ENCODE data around the gene RIPOR2. TPM values are rescaled to one million over a fixed set of nuclear protein-coding genes. Genes with fewer than 3 reads are reported as not detected.
"Not testable (repeated sequence)": the region's sequence is repeated elsewhere in the genome, so short reads cannot be mapped to it uniquely, and the experiment has no call there.

Gene RIPOR2
- total RNA-seq, 1 experiment from 2014 or later: 0.47 TPM

DNA sequence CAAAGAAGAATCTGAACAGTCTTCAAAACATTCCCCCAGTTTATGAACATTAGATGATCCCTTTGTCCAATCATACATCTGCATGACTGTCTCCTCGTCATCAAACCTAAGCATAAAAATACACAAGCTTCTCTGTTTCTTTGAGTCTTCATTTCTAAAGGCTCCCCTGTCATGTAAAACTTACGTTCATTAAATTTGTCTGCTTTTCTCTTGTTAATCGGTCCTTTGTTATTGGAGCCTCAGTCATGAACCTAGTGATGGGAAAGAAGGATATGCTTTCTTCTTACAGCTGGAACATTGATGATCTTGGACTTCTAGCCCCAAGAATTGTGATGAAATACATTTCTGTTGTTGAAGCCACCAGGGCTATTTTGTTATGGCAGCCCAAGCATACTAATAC, 18.0 kb upstream of the RIPOR2 start:
- CTCF ChIA-PET: no interaction called here
- TF ChIP-seq, protein P1, sequence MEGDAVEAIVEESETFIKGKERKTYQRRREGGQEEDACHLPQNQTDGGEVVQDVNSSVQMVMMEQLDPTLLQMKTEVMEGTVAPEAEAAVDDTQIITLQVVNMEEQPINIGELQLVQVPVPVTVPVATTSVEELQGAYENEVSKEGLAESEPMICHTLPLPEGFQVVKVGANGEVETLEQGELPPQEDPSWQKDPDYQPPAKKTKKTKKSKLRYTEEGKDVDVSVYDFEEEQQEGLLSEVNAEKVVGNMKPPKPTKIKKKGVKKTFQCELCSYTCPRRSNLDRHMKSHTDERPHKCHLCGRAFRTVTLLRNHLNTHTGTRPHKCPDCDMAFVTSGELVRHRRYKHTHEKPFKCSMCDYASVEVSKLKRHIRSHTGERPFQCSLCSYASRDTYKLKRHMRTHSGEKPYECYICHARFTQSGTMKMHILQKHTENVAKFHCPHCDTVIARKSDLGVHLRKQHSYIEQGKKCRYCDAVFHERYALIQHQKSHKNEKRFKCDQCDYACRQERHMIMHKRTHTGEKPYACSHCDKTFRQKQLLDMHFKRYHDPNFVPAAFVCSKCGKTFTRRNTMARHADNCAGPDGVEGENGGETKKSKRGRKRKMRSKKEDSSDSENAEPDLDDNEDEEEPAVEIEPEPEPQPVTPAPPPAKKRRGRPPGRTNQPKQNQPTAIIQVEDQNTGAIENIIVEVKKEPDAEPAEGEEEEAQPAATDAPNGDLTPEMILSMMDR (IDR thresholded peaks at IDR 0.05; ENCODE audit: unreplicated experiment): no peak
- DNase-seq: no peak
- Mint-ChIP-seq H3K4me1 (ENCODE audit: low read depth, unreplicated experiment) (no peaks in the 10 kb centered on the region), H3K4me3 (ENCODE audit: low read depth, unreplicated experiment) (no peak overlapping the region), H3K36me3 (ENCODE audit: insufficient read depth, unreplicated experiment) (no peaks in the 10 kb centered on the region), H3K27me3 (ENCODE audit: unreplicated experiment) (peaks cover 12% of the 10 kb centered on the region), H3K27ac (ENCODE audit: unreplicated experiment) (no peak overlapping the region), H3K9me3 (ENCODE audit: low read depth, unreplicated experiment) (no peaks in the 10 kb centered on the region)
- intact Hi-C loops (cut with micrococcal nuclease; ENCODE audit: unreplicated experiment): no loop called here
- BruUV-seq (replicated peaks): no TSS peak

DNA sequence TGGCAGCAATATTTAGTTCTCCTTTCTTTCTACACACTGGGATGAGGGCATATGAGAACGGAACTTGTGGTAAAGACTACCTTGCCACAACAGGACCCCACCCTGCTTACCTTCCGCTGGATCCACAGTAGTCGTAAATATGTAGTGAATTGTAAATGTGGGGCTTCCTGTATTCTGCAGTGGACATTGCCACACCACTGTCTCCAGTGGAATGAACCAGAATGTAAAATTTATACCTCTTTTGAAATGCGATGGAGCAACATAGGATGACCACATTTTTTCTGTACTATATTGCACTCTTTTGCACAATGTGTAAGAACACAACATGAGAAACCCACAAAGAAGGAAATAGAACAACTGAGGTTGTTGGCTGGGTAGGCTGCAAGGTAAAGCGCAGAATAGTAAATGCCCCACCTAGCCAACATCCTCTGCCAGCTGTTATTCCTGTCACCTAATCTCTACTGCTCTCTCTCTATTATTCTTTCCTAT, 16.1 kb upstream of the RIPOR2 start:
- Mint-ChIP-seq H3K36me3 (ENCODE audit: insufficient read depth, unreplicated experiment) (no peaks in the 10 kb centered on the region), H3K4me3 (ENCODE audit: low read depth, unreplicated experiment) (no peak overlapping the region), H3K27me3 (ENCODE audit: unreplicated experiment) (peaks cover 31% of the 10 kb centered on the region), H3K9me3 (ENCODE audit: low read depth, unreplicated experiment) (no peaks in the 10 kb centered on the region), H3K4me1 (ENCODE audit: low read depth, unreplicated experiment) (no peaks in the 10 kb centered on the region), H3K27ac (ENCODE audit: unreplicated experiment) (no peak overlapping the region)
- TF ChIP-seq, protein P1 (IDR thresholded peaks at IDR 0.05; ENCODE audit: unreplicated experiment): no peak
- intact Hi-C loops (cut with micrococcal nuclease; ENCODE audit: unreplicated experiment): no loop called here
- CTCF ChIA-PET: interaction anchor here (0.6 to 0.9 kb wide), 3 partner anchors 36 to 89 kb away, joined by 3 to 4 read pairs (median 3); no protein-coding TSS in a partner anchor
- no peak for DNase-seq
- BruUV-seq (replicated peaks): no TSS peak

DNA sequence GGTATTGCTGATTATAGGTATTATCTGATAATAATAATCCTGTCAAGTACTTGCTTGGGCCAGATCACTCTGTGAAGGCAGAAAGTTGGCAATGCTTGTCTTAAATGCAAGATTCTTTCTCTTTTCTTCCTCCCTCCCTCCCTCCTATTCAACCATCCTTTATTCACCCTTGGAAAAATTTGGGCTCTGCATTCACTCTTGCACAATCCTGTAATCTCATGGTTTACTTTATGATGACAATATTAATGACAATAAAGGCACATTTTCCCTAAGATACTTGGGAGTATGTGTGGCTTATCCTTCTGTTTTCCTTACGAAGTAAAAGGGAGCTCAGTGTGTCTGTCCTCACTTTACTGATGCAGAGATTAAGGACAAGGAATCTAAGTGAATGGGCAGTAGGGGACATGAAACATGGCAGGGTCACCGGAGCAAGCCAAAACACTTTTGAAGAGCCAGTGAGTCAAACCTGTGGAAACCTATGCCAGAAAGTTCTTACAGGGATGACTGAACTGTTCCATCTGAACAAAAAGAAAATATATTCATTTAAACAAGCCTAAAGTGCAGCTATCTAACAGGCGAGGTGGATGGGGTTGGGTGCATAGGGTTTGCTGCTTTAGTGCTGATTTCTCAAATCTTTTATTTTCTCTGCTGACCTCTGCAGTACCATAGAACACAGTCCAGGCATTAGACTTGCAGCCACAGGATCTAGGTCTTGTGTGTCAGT, 14.6 kb upstream of the RIPOR2 start:
- Mint-ChIP-seq H3K9me3 (ENCODE audit: low read depth, unreplicated experiment) (no peaks in the 10 kb centered on the region), H3K4me3 (ENCODE audit: low read depth, unreplicated experiment) (no peak overlapping the region), H3K27ac (ENCODE audit: unreplicated experiment) (no peak overlapping the region), H3K36me3 (ENCODE audit: insufficient read depth, unreplicated experiment) (no peaks in the 10 kb centered on the region), H3K4me1 (ENCODE audit: low read depth, unreplicated experiment) (no peaks in the 10 kb centered on the region), H3K27me3 (ENCODE audit: unreplicated experiment) (peaks cover 38% of the 10 kb centered on the region)
- BruUV-seq (replicated peaks): no TSS peak
- intact Hi-C loops (cut with micrococcal nuclease; ENCODE audit: unreplicated experiment): no loop called here
- CTCF ChIA-PET: no interaction called here
- TF ChIP-seq, protein P1 (IDR thresholded peaks at IDR 0.05; ENCODE audit: unreplicated experiment): no peak
- DNase-seq: no peak

DNA sequence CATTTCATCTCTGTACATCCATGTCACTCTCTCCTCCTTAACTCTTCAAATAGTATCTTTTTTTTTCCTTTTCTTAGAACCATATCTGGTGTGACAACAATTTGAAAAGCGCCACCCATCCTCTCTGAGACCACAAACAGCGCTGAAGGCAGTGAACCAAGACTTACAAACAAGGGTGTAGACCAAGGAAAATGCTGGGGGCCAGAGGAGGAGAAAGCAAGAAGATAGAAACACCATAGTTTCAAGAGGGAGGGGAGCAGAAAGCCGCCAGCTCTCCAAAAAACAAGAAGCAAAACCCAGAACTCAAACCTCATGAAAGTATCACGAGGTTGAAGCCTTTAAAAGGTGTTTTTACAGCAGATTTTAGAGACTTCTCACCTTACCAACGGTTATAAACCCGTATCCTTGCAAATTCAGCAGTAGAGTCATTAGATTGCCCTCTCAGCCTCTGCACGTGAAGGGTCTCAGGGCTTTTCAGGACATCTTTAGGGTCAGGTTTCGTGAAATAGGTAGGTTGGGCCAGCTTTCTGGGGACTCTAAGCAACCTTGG, 13.3 kb upstream of the RIPOR2 start:
- H3K27me3 Mint-ChIP-seq (ENCODE audit: unreplicated experiment): peaks cover 38% of the 10 kb centered on the region
- TF ChIP-seq, protein P1 (IDR thresholded peaks at IDR 0.05; ENCODE audit: unreplicated experiment): no peak
- H3K4me1 Mint-ChIP-seq (ENCODE audit: low read depth, unreplicated experiment): no peaks in the 10 kb centered on the region
- H3K27ac Mint-ChIP-seq (ENCODE audit: unreplicated experiment): no peak overlapping the region
- no peak overlapping the region for H3K4me3 Mint-ChIP-seq (ENCODE audit: low read depth, unreplicated experiment)
- H3K9me3 Mint-ChIP-seq (ENCODE audit: low read depth, unreplicated experiment): peaks cover 5% of the 10 kb centered on the region
- DNase-seq: no peak
- no TSS peak for BruUV-seq (replicated peaks)
- no peaks in the 10 kb centered on the region for H3K36me3 Mint-ChIP-seq (ENCODE audit: insufficient read depth, unreplicated experiment)
- intact Hi-C loops (cut with micrococcal nuclease; ENCODE audit: unreplicated experiment): no loop called here
- CTCF ChIA-PET: interaction anchor here (0.6 to 0.9 kb wide), 3 partner anchors 16 to 1606 kb away, joined by 3 to 4 read pairs (median 3); no protein-coding TSS in a partner anchor

DNA sequence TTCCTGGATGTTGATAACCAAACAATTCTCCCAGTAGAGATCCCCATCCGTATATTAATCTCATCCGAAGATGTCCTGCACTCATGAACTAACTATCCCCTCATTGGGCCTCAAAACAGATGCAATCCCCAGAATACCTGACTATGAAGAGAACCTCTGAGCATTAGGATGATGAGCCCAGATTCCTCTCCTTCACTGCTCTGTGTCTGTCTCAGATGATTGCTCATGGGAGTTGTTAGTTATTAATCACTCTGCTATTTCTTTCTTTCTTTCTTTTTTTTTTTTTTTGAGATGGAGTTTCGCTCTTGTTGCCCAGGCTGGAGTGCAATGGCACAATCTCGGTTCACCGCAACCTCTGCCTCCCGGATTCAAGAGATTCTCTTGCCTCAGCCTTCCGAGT, 12.5 kb upstream of the RIPOR2 start:
- H3K4me3 Mint-ChIP-seq (ENCODE audit: low read depth, unreplicated experiment); intact Hi-C loops (cut with micrococcal nuclease; ENCODE audit: unreplicated experiment); DNase-seq; BruUV-seq (replicated peaks); H3K27ac Mint-ChIP-seq (ENCODE audit: unreplicated experiment); H3K36me3 Mint-ChIP-seq (ENCODE audit: insufficient read depth, unreplicated experiment); H3K9me3 Mint-ChIP-seq (ENCODE audit: low read depth, unreplicated experiment); H3K4me1 Mint-ChIP-seq (ENCODE audit: low read depth, unreplicated experiment); CTCF ChIA-PET: not testable (repeated sequence)
- H3K27me3 Mint-ChIP-seq (ENCODE audit: unreplicated experiment): peaks cover 38% of the 10 kb centered on the region
